ENCODE results near the gene SARS1. TPM values are rescaled to one million over a fixed set of nuclear protein-coding genes. Genes with fewer than 3 reads are reported as not detected.

Gene SARS1
- total RNA-seq, 1 donor from 2014 or later = 179 TPM

GRCh38 chr1:109225711-109226445 is 12.2 kb downstream of the SARS1 start:
- DNase-seq (ENCODE audit: low read depth in 2 of 2) = no peak

- DNase-seq (ENCODE audit: low read depth in 2 of 2) = peak in 1 of 2 donors; percentile 27
Observed at GRCh38 chr1:109228167-109228566, 14.4 kb downstream of the SARS1 start.

- DNase-seq (ENCODE audit: low read depth in 2 of 2) = no peak
Observed at GRCh38 chr1:109229531-109230127, 15.9 kb downstream of the SARS1 start.

- no peak for DNase-seq (ENCODE audit: low read depth in 2 of 2)
Observed at GRCh38 chr1:109231066-109231465, 17.3 kb downstream of the SARS1 start.

GRCh38 chr1:109235137-109235536 is 21.4 kb downstream of the SARS1 start:
- no peak for DNase-seq (ENCODE audit: low read depth in 2 of 2)

GRCh38 chr1:109237512-109237911 is 23.8 kb downstream of the SARS1 start:
- DNase-seq (ENCODE audit: low read depth in 2 of 2) = no peak

- DNase-seq (ENCODE audit: low read depth in 2 of 2) = no peak
Observed at GRCh38 chr1:109238382-109238781, 24.7 kb downstream of the SARS1 start.

GRCh38 chr1:109239047-109239408 is 25.3 kb downstream of the SARS1 start:
- DNase-seq (ENCODE audit: low read depth in 2 of 2) = no peak

GRCh38 chr1:109239409-109240068 is 25.8 kb downstream of the SARS1 start:
- DNase-seq (ENCODE audit: low read depth in 2 of 2) = peak; percentile 41 to 50

- DNase-seq (ENCODE audit: low read depth in 2 of 2) = peak in 1 of 2 donors; percentile 31
Observed at GRCh38 chr1:109240158-109241152, 26.7 kb downstream of the SARS1 start.

GRCh38 chr1:109241344-109241743 is 27.6 kb downstream of the SARS1 start:
- no peak for DNase-seq (ENCODE audit: low read depth in 2 of 2)

GRCh38 chr1:109241841-109242345 is 28.2 kb downstream of the SARS1 start:
- DNase-seq (ENCODE audit: low read depth in 2 of 2) = no peak

- DNase-seq (ENCODE audit: low read depth in 2 of 2) = no peak
Observed at GRCh38 chr1:109242387-109242786, 28.7 kb downstream of the SARS1 start.

GRCh38 chr1:109243221-109243620 is 29.5 kb downstream of the SARS1 start:
- DNase-seq (ENCODE audit: low read depth in 2 of 2) = no peak

- no peak for DNase-seq (ENCODE audit: low read depth in 2 of 2)
Observed at GRCh38 chr1:109243860-109244552, 30.3 kb downstream of the SARS1 start.

- no peak for DNase-seq (ENCODE audit: low read depth in 2 of 2)
Observed at GRCh38 chr1:109246141-109246551, 32.4 kb downstream of the SARS1 start.

- DNase-seq (ENCODE audit: low read depth in 2 of 2) = no peak
Observed at GRCh38 chr1:109247401-109248365, 34.0 kb downstream of the SARS1 start.

- no peak for DNase-seq (ENCODE audit: low read depth in 2 of 2)
Observed at GRCh38 chr1:109248444-109248796, 34.7 kb downstream of the SARS1 start.

GRCh38 chr1:109248797-109249629 is 35.3 kb downstream of the SARS1 start, which contains the start of gene CELSR2:
Gene CELSR2, plus strand, starts transcription at chr1:109249539. Its CDS starts 541 bp downstream, at chr1:109250080.
- DNase-seq (ENCODE audit: low read depth in 2 of 2) = peak; percentile 55 to 70
